K562 (cell line): ENCODE data around the gene FJX1. TPM values are rescaled to one million over a fixed set of nuclear protein-coding genes. Genes with fewer than 3 reads are reported as not detected.

Source experiments
- ARID1B ChIP-seq: fragments of 450-650 bp; IDR thresholded peaks from 2 replicates; pipeline ENCODE4 v1.6.1; 2016; ENCODE audit warnings: antibody characterized with exemption, mild to moderate bottlenecking, inconsistent platforms
- BCLAF1 ChIP-seq, 2 experiments: fragments of 450-650 bp in 1 of 2; IDR thresholded peaks; 2 replicates each; pipeline ENCODE4 v1.6.1; 2011 to 2017; ENCODE audit warnings: low read depth in 2 of 2, antibody characterized with exemption in 1 of 2, borderline replicate concordance in 1 of 2, low read length in 1 of 2, mild to moderate bottlenecking in 1 of 2, mixed read lengths in 1 of 2; ENCODE audit not compliant: control insufficient read depth in 1 of 2
- CREB3 ChIP-seq: fragments of 450-650 bp; conservative IDR thresholded peaks from 2 replicates; pipeline ENCODE4 v1.6.1; 2016; ENCODE audit warnings: missing genetic modification characterization, low read depth, mild to moderate bottlenecking, missing compliant biosample characterization, moderate library complexity
- DPF2 ChIP-seq: fragments of 450-650 bp; IDR thresholded peaks from 2 replicates; pipeline ENCODE4 v1.6.1; 2016
- ETV5 ChIP-seq: sonication (generic); formaldehyde crosslinking; IDR thresholded peaks from 2 replicates; pipeline ENCODE4 v1.4.0; 2020; ENCODE audit warnings: low read depth, mild to moderate bottlenecking, missing genetic modification reagents
- NCOA6 ChIP-seq: fragments of 450-650 bp; IDR thresholded peaks from 2 replicates; pipeline ENCODE4 v1.6.1; 2017; ENCODE audit warnings: mild to moderate bottlenecking
- NFATC3 ChIP-seq: fragments of 450-650 bp; IDR thresholded peaks from 2 replicates; pipeline ENCODE4 v1.6.1; 2017; ENCODE audit warnings: mild to moderate bottlenecking
- NRF1 ChIP-seq, 2 experiments: fragments of 450-650 bp; IDR thresholded peaks in 1 of 2; conservative IDR thresholded peaks in 1 of 2; 2 replicates each; pipeline ENCODE4 v1.6.1; 2014; ENCODE audit warnings: mild to moderate bottlenecking in 2 of 2
- SAFB ChIP-seq: fragments of 200-400 bp; formaldehyde crosslinking; IDR thresholded peaks from 2 replicates; pipeline ENCODE4 v1.6.1; 2017; ENCODE audit warnings: low read depth, low read length, borderline replicate concordance
- SIN3A ChIP-seq, 2 experiments: fragments of 150-350 bp in 1 of 2; IDR thresholded peaks; 2 replicates each; pipeline ENCODE4 v1.6.1; 2011 to 2016; ENCODE audit warnings: borderline replicate concordance in 2 of 2, low read depth in 2 of 2, low read length in 2 of 2, mild to moderate bottlenecking in 2 of 2, moderate library complexity in 2 of 2; ENCODE audit not compliant: control insufficient read depth in 1 of 2
- SMARCA5 ChIP-seq: fragments of 450-650 bp; IDR thresholded peaks from 2 replicates; pipeline ENCODE4 v1.6.1; 2016
- SMARCE1 ChIP-seq: fragments of 450-650 bp; IDR thresholded peaks from 2 replicates; pipeline ENCODE4 v1.7.1; 2016; ENCODE audit warnings: mild to moderate bottlenecking
- SP1 ChIP-seq: sonication (generic); formaldehyde crosslinking; IDR thresholded peaks from 2 replicates; pipeline ENCODE4 v1.8.1; 2022; ENCODE audit warnings: mild to moderate bottlenecking, missing genetic modification reagents
- TCF3 ChIP-seq: sonication (generic); formaldehyde crosslinking; IDR thresholded peaks from 2 replicates; pipeline ENCODE4 v1.4.0; 2020; ENCODE audit warnings: mild to moderate bottlenecking, missing genetic modification reagents
- THRB ChIP-seq: fragments of 450-650 bp; formaldehyde crosslinking; conservative IDR thresholded peaks from 2 replicates; pipeline ENCODE4 v1.4.0; 2022; ENCODE audit warnings: mild to moderate bottlenecking, missing genetic modification characterization
- TSHZ1 ChIP-seq: fragments of 250-450 bp; sonication (Bioruptor Pico); IDR thresholded peaks from 2 replicates; pipeline ENCODE4 v1.4.0; 2020; ENCODE audit warnings: mild to moderate bottlenecking, moderate library complexity
- ZNF507 ChIP-seq: conservative IDR thresholded peaks from 2 replicates; pipeline ENCODE4 v1.6.1; 2017; ENCODE audit warnings: missing genetic modification characterization, missing compliant biosample characterization
- ZNF644 ChIP-seq: fragments of 200-800 bp; sonication (Bioruptor generic); IDR thresholded peaks from 2 replicates; pipeline ENCODE4 v1.6.1; 2016; ENCODE audit warnings: low read depth, missing genetic modification characterization, missing compliant biosample characterization
- ZNF717 ChIP-seq: fragments of 250-450 bp; sonication (Bioruptor Pico); IDR thresholded peaks from 2 replicates; pipeline ENCODE4 v1.5.0; 2021
- polyA plus RNA-seq, 8 experiments: library from polyadenylated mRNA; depleted of rRNA in 4 of 8; stranded (reverse) in 5 of 8; unstranded in 3 of 8; fragments of >200 nt; fragmentation: Nextera tagmentation in 2 of 8; fragmentation: Illumina TruSeq in 1 of 8; extraction: Ambion mirVana in 2 of 8; extraction: Trizol in 1 of 8; gene quantifications; 2 replicates each; pipeline versions ENCODE4 v1.2.1 to v1.2.3, GENCODE V29; 2011 to 2014; ENCODE audit warnings: inconsistent platforms in 1 of 8, missing spikeins in 1 of 8
- total RNA-seq, 7 experiments: library from RNA; depleted of rRNA in 6 of 7; stranded (reverse); fragments of >200 nt in 6 of 7; fragmentation: Illumina TruSeq in 2 of 7; extraction: Trizol in 2 of 7; gene quantifications; 2 replicates each; pipeline versions ENCODE4 v1.2.1 to v1.2.3, GENCODE V29; 2011 to 2021; ENCODE audit warnings: low replicate concordance in 1 of 7

Gene FJX1
- total and polyA plus RNA-seq, 9 of the 15 experiments (the other 6 are each of a cell fraction or from before 2014, with no cell fraction given): 0.10 to 2.7 (median 0.72) TPM

- TF ChIP-seq NFATC3 (0 out of 2 replicates have a peak, but pooled peaks have one; percentile 17), ZNF644 (tag) (peak; percentile 81), THRB (CRISPR knock-in tag) (no peak), TCF3 (CRISPR knock-in tag) (peak; percentile 54), ZNF507 (tag) (no peak), ZNF717 (no peak), BCLAF1 (IDR thresholded peaks at IDR 0.05; ENCODE audit: borderline replicate concordance in 1 of 2, control insufficient read depth in 1 of 2, low read depth in 2 of 2, low read length in 1 of 2) (no peak), NCOA6 (no peak), CREB3 (tag) (0 out of 2 replicates have a peak, but pooled peaks have one; percentile 22), DPF2 (peak; percentile 73; the same call in 1 of the 2 replicates), SMARCE1 (peak; percentile 64; the same call in 1 of the 2 replicates), SMARCA5 (no peak), ETV5 (CRISPR knock-in tag) (no peak), SAFB (no peak), SIN3A (IDR thresholded peaks at IDR 0.05; ENCODE audit: borderline replicate concordance in 2 of 2, control insufficient read depth in 1 of 2, low read depth in 2 of 2, low read length in 2 of 2) (no peak), ARID1B (peak; percentile 73), TSHZ1 (CRISPR knock-in tag) (no peak), NRF1 (conservative IDR thresholded peaks at IDR 0.05 in 1 of 2, IDR thresholded peaks at IDR 0.05 in 1 of 2) (no peak), SP1 (CRISPR knock-in tag) (no peak)
Measured at GRCh38 chr11:35579557-35580396, 38.5 kb upstream of the FJX1 start (continued).
